Kasumi-1 (cell line): ENCODE measurements around the gene ISG20.
A peak's percentile ranks its signal among the peaks of the same experiment; 100 is the strongest.
"Not testable (repeated sequence)": the region's sequence is repeated elsewhere in the genome, so short reads cannot be mapped to it uniquely, and the experiment has no call there.

ENCODE experiments used
- DNase-seq, 2 experiments: peaks; one replicate each; lab custom pipeline; 2025; lab: John Stamatoyannopoulos, UW

The ISG20 gene

GRCh38 chr15:88619796-88620195 is 19.0 kb upstream of the ISG20 start:
- DNase-seq = no peak

GRCh38 chr15:88620995-88621772 is 17.6 kb upstream of the ISG20 start, which contains the start of gene AEN:
TSS of gene AEN (plus strand) at chr15:88621340. CDS start at chr15:88626210, 4,870 bp downstream.
- DNase-seq = peak; percentile 89 to 91

- DNase-seq = peak; percentile 40 to 44
Measured at GRCh38 chr15:88621789-88622604, 16.8 kb upstream of the ISG20 start.

GRCh38 chr15:88622605-88622975 is 16.2 kb upstream of the ISG20 start:
- no peak for DNase-seq

GRCh38 chr15:88623061-88623460 is 15.8 kb upstream of the ISG20 start:
- peak; percentile 1 to 31 for DNase-seq

- no peak for DNase-seq
Measured at GRCh38 chr15:88623632-88624031, 15.2 kb upstream of the ISG20 start.

- peak; percentile 66 to 69 for DNase-seq
Measured at GRCh38 chr15:88624156-88624970, 14.5 kb upstream of the ISG20 start.

GRCh38 chr15:88624971-88625490 is 13.8 kb upstream of the ISG20 start:
- DNase-seq = no peak

GRCh38 chr15:88625943-88626741 is 12.7 kb upstream of the ISG20 start:
- no peak for DNase-seq

- DNase-seq = no peak
Measured at GRCh38 chr15:88627463-88627862, 11.4 kb upstream of the ISG20 start.

- DNase-seq = no peak
Measured at GRCh38 chr15:88628018-88628654, 10.7 kb upstream of the ISG20 start.

GRCh38 chr15:88629071-88629470 is 9.7 kb upstream of the ISG20 start:
- no peak for DNase-seq

GRCh38 chr15:88630141-88630721 is 8.6 kb upstream of the ISG20 start:
- no peak for DNase-seq

- no peak for DNase-seq
Measured at GRCh38 chr15:88630798-88631463, 7.9 kb upstream of the ISG20 start.

- DNase-seq = no peak
Measured at GRCh38 chr15:88631464-88632028, 7.3 kb upstream of the ISG20 start.

GRCh38 chr15:88632797-88633196 is 6.0 kb upstream of the ISG20 start:
- not testable (repeated sequence) for DNase-seq

GRCh38 chr15:88634449-88634848 is 4.4 kb upstream of the ISG20 start:
- DNase-seq = no peak

- DNase-seq = no peak
Measured at GRCh38 chr15:88635318-88635717, 3.5 kb upstream of the ISG20 start.

- DNase-seq = no peak
Measured at GRCh38 chr15:88636050-88636449, 2.8 kb upstream of the ISG20 start.
